SKM-1 (cell line): ENCODE measurements around the gene GRPEL1.
A peak's percentile ranks its signal among the peaks of the same experiment; 100 is the strongest.

Experiments
- DNase-seq: peaks from one replicate; lab custom pipeline; 2025; ENCODE audit not compliant: unreplicated experiment; lab: John Stamatoyannopoulos, UW

GRPEL1 gene

GRCh38 chr4:7066006-7066405 is 1.9 kb downstream of the GRPEL1 start:
- no peak for DNase-seq

DNA sequence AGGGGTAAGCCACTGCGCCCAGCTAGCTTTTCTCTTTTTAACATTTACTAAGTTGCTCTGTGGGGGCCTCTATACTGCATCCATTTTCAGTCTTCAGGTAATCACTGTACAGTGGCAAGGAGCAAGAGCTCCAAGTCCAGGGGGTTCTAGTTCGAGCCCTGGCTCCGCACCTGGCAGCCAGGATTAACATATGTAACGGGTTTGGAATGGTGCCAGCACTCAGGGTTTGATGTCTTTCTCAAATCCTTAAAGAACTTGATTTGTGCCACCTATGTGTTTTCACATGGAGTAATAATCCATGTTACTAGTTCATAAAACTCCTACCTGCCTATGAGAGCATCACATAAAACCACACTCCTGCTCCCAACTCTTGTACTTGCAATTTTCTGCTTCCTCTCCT is 4.5 kb downstream of the GRPEL1 start:
- DNase-seq = no peak

DNA sequence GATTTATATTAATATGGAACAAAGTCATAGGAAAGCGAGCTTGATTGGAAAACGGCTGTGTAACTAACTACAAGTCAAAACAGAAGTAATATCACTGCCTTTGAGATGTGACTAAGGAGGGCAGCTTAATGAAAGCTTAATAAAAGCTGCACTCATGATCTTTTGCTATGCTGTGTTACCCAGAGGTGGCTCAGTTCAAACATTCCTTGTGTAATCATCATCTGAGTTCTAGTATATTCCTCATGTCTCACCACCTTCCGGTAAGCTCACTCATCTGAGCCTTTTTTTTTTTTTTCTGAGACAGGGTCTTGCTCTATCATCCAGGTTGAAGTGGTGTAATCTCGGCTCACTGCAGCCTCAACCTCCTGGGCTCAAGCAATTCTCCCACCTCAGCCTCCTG is 5.0 kb downstream of the GRPEL1 start:
- DNase-seq = no peak

- DNase-seq = no peak
These were observed 6.0 kb downstream of the GRPEL1 start for GRCh38 chr4:7061815-7062214.

- no peak for DNase-seq
These were observed 7.3 kb downstream of the GRPEL1 start for GRCh38 chr4:7060346-7061150.

DNA sequence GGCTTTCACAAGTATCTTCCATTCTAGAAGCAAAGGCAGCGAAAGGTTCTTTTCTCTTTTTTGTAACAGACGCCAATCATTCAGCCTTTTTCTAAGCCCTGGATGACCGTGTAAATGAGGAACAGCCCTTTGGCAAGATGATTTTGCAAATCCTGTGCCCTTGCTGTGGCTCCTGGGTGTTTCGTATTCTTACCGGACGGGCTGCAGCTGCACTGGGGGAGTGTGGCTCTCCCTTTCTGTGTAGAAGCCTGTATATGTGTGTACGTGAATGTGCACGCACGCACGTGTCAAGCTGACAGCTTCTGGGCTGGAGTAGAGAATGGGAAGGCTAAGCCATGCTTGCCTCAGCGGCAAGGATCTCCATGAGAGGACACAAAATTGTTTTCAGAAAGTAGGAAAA is 8.2 kb downstream of the GRPEL1 start:
- peak; percentile 30 for DNase-seq

GRCh38 chr4:7058792-7059191 is 9.1 kb downstream of the GRPEL1 start:
- DNase-seq = no peak

DNA sequence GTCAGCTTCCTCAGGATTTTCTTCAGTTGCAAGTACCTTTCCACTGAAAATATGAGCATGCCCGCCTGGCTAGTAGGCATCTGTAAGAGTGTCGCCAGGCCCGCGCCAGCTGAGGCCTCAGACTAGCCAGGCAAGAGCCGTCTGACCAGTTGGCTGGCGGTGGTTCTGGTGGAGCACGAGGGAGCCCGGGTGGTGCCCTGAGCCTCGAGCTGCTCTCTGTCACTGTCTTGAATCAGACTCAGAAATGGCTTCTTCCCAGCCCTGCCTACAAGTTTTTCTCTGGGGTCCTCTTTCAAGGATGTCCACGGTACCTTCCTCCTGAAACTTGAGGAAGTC is 11.9 kb downstream of the GRPEL1 start:
- DNase-seq = no peak

- no peak for DNase-seq
These were observed 12.5 kb downstream of the GRPEL1 start for GRCh38 chr4:7055111-7055989.

- no peak for DNase-seq
These were observed 13.6 kb downstream of the GRPEL1 start for GRCh38 chr4:7054106-7054880.

DNA sequence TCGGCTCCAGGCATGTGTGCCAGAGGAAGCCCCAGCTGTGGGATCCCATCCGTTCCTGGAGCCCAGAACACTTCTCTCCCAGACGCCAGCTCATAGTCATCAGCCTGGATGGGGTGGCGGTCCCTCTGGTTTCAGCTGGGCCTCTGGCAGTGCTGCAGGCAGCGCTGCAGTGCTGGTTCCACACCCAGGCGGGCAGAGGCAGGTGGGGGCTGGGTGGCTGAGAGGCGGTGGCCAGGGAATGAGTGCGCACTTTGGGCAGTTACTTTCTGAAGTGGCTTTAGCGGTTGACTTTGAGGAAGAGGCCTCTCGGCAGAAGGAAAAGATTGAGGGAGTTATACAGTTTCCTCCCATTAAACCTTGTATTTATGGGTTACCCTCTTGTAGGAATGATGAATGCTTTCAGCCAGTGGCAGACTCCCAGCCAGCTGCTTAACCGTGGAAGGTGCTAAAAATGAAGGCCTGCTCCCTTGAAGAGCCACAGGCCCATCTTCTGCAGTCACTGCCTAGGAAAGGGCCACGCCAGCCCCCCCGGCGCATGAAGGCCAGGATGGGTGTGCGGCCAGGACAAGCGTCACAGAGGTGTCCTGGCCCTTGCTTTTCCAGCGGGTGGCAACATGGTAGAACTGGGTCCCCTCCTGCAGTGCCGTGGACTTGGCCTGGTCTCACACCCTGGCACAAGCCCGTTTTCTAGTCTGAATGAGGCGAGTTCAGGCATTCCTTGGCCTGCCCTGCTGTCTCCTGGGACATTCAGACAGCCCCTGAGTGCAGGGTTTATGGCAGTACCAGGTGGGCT is 14.7 kb downstream of the GRPEL1 start:
- no peak for DNase-seq

DNA sequence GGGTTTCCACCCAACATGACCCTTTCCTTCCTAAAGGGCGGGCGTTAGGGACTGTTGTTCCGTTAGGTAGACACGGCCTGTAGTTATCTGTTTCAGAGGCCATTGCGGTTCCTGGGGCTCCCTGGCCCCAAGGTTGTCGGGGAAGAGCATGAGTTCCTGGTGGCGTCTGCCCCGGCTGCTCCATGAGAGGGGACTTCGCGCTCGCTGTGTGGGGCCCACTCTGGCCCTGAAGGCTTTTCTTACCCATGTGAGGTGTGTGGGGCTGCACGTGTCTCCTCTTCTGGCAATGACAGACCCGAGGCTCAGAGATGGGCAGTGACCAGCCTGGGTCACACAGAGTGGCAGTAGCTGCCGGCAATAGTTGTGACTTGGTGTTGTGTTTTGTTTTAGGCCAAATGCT is 15.6 kb downstream of the GRPEL1 start:
- no peak for DNase-seq

GRCh38 chr4:7051905-7052304 is 16.0 kb downstream of the GRPEL1 start:
- no peak for DNase-seq

DNA sequence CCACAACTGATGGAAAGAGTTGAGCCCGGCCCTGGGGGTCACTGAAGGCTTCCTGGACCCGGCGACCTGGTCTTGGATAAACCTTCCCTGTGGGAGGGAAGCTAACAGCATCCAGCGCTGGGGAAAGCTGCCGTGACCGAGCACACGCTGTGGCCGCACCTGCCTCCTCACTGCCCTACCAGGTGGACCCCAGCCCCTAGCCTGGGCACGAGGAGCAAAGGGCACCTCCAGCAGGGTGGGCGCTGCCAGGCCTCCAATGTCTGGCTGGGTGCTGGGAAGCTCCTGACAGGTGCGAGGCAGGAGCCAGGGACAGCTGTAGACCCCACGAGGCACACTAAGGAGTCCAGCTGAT is 16.7 kb downstream of the GRPEL1 start:
- no peak for DNase-seq

- DNase-seq = no peak
These were observed 17.3 kb downstream of the GRPEL1 start for GRCh38 chr4:7050481-7051143.

DNA sequence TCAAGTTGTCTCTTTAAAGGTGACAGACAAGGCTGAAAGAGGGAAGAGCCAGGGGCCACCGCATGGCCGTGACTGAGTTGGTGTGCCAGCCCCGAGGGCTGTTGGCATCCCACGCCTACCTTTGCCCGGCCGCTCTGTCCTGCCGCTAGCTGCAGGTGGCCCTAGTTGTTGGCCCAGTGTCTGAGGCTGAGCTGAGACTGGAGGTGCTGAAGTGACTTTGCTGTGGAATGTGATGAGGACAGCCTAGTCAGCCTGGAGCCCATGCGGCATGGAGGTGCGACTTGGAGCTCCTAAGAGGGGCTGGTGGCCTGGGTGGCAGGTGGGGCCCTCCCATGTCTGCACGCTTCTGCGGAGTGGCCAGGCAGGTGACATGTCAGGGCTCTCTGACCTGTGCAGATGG is 18.1 kb downstream of the GRPEL1 start:
- no peak for DNase-seq

DNA sequence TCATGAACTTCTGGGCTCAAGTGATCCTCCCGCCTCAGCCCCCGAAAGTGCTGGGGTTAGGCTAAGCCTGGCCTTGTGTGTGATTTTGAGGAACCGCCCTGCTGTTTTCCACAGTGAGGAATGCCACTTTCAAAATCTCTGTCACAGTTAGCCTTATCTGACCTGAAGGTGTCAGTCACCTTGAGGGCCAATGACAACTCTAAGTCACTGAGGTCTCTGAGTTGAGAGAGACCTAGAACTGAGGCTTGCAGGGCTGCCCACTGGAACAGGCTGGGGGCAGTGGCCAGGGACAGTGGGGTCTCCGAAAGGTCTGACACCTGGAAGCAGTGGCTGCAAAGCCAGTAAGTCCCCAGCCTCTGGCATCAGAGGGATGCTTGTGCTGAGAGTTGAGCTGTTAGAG is 18.6 kb downstream of the GRPEL1 start:
- DNase-seq = no peak

- no peak for DNase-seq
These were observed 19.2 kb downstream of the GRPEL1 start for GRCh38 chr4:7048642-7049041.

DNA sequence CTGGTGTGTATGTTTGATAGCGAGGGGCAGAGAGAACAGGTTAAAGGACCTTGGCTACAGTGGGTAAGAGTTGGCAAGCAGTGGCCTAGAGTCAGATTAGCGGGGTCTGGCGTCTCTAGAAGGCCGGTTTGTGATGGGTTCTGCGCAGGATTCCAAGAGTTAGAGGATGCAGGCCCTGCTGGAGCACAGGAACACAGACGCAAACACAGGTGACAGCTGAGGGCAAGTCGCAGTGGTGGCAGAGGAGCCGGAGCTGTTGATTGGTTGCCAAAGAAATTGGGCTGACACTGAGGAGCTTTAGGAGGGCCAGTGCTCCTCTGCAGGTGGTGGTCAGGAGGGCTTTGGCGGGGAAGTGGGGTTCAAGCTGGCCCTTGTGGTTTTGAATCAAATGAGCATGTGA is 20.9 kb downstream of the GRPEL1 start:
- no peak for DNase-seq
